ENCODE data around the gene LCE3B. TPM values are rescaled to one million over a fixed set of nuclear protein-coding genes. Genes with fewer than 3 reads are reported as not detected.

LCE3B gene
- total and polyA plus RNA-seq, 4 donors = not detected

GRCh38 chr1:152643945-152644344, 30.3 kb downstream of the LCE3B start:
- Histone ChIP-seq H3K27me3 (ENCODE audit: control insufficient read depth in 4 of 4, insufficient read depth in 4 of 4, low read length in 3 of 4) (no peaks in the 10 kb centered on the region), H3K9me3 (ENCODE audit: control insufficient read depth in 4 of 4, low read length in 3 of 4) (peaks cover 0 to 3% (median 0%) of the 10 kb centered on the region in 4 donors), H3K9ac (ENCODE audit: low read depth in 1 of 2, low read length in 2 of 2) (no peak overlapping the region), H3K27ac (ENCODE audit: low read depth in 1 of 2, low read length in 2 of 2) (no peak overlapping the region), H3K4me1 (ENCODE audit: control insufficient read depth in 4 of 4, insufficient read depth in 4 of 4, low read length in 3 of 4) (no peaks in the 10 kb centered on the region), H3K4me3 (ENCODE audit: low read depth in 1 of 3, low read length in 3 of 3) (no peak overlapping the region), H3K36me3 (ENCODE audit: control insufficient read depth in 4 of 4, insufficient read depth in 3 of 4, low read depth in 1 of 4, low read length in 3 of 4) (no peaks in the 10 kb centered on the region)
- TF ChIP-seq RAD21 (IDR thresholded peaks at IDR 0.05) (no peak), RXRA (IDR thresholded peaks at IDR 0.05) (no peak), YY1 (IDR thresholded peaks at IDR 0.05) (no peak), EGR1 (IDR thresholded peaks at IDR 0.05; ENCODE audit: low read depth in 2 of 2) (no peak), HNF4A (conservative IDR thresholded peaks at IDR 0.05) (no peak), GABPA (IDR thresholded peaks at IDR 0.05 in 1 of 2, conservative IDR thresholded peaks at IDR 0.05 in 1 of 2) (no peak), NR2F2 (IDR thresholded peaks at IDR 0.05) (no peak), MAX (IDR thresholded peaks at IDR 0.05) (no peak), FOXA2 (IDR thresholded peaks at IDR 0.05) (no peak), HNF4G (IDR thresholded peaks at IDR 0.05) (no peak), JUND (IDR thresholded peaks at IDR 0.05) (no peak)
- TF ChIP-seq, protein P1, sequence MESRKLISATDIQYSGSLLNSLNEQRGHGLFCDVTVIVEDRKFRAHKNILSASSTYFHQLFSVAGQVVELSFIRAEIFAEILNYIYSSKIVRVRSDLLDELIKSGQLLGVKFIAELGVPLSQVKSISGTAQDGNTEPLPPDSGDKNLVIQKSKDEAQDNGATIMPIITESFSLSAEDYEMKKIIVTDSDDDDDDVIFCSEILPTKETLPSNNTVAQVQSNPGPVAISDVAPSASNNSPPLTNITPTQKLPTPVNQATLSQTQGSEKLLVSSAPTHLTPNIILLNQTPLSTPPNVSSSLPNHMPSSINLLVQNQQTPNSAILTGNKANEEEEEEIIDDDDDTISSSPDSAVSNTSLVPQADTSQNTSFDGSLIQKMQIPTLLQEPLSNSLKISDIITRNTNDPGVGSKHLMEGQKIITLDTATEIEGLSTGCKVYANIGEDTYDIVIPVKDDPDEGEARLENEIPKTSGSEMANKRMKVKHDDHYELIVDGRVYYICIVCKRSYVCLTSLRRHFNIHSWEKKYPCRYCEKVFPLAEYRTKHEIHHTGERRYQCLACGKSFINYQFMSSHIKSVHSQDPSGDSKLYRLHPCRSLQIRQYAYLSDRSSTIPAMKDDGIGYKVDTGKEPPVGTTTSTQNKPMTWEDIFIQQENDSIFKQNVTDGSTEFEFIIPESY (IDR thresholded peaks at IDR 0.05) = no peak
- TF ChIP-seq, protein P2, sequence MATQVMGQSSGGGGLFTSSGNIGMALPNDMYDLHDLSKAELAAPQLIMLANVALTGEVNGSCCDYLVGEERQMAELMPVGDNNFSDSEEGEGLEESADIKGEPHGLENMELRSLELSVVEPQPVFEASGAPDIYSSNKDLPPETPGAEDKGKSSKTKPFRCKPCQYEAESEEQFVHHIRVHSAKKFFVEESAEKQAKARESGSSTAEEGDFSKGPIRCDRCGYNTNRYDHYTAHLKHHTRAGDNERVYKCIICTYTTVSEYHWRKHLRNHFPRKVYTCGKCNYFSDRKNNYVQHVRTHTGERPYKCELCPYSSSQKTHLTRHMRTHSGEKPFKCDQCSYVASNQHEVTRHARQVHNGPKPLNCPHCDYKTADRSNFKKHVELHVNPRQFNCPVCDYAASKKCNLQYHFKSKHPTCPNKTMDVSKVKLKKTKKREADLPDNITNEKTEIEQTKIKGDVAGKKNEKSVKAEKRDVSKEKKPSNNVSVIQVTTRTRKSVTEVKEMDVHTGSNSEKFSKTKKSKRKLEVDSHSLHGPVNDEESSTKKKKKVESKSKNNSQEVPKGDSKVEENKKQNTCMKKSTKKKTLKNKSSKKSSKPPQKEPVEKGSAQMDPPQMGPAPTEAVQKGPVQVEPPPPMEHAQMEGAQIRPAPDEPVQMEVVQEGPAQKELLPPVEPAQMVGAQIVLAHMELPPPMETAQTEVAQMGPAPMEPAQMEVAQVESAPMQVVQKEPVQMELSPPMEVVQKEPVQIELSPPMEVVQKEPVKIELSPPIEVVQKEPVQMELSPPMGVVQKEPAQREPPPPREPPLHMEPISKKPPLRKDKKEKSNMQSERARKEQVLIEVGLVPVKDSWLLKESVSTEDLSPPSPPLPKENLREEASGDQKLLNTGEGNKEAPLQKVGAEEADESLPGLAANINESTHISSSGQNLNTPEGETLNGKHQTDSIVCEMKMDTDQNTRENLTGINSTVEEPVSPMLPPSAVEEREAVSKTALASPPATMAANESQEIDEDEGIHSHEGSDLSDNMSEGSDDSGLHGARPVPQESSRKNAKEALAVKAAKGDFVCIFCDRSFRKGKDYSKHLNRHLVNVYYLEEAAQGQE (IDR thresholded peaks at IDR 0.05) = no peak
- 65% methylated on average over 3 of the region's 3 CpGs for WGBS
- DNase-seq (ENCODE audit: low spot score) = no peak

DNA sequence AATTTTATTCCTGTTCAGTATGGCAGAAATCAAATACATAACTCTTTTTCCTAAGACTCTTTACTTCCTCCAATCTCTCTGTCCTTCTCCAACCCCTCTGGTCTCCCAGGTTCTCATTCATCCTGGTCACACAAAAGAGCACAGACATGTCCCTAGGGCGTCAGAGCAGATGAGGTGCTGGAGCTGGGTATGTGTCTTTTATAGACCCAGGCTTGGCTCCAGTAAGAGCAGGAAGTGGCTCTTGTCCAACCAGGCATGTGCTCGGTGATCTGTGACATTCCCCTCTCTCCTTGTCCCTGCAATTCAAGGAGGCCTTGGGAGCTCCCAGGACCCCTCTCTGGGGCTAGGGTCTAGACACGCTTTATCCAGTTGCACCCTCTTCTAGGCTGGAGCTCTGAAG, 31.5 kb downstream of the LCE3B start:
- 59% methylated on average over 3 of the region's 3 CpGs for WGBS
- H3K9me3 ChIP-seq (ENCODE audit: control insufficient read depth in 4 of 4, low read length in 3 of 4) = no peaks in the 10 kb centered on the region
- no peak overlapping the region for H3K9ac ChIP-seq (ENCODE audit: low read depth in 1 of 2, low read length in 2 of 2)
- no peak overlapping the region for H3K27ac ChIP-seq (ENCODE audit: low read depth in 1 of 2, low read length in 2 of 2)
- no peak overlapping the region for H3K4me3 ChIP-seq (ENCODE audit: low read depth in 1 of 3, low read length in 3 of 3)
- DNase-seq (ENCODE audit: low spot score) = no peak
- H3K36me3 ChIP-seq (ENCODE audit: control insufficient read depth in 4 of 4, insufficient read depth in 3 of 4, low read depth in 1 of 4, low read length in 3 of 4) = no peaks in the 10 kb centered on the region
- no peaks in the 10 kb centered on the region for H3K27me3 ChIP-seq (ENCODE audit: control insufficient read depth in 4 of 4, insufficient read depth in 4 of 4, low read length in 3 of 4)
- H3K4me1 ChIP-seq (ENCODE audit: control insufficient read depth in 4 of 4, insufficient read depth in 4 of 4, low read length in 3 of 4) = no peaks in the 10 kb centered on the region
- TF ChIP-seq HNF4G (IDR thresholded peaks at IDR 0.05) (no peak), RAD21 (IDR thresholded peaks at IDR 0.05) (no peak), YY1 (IDR thresholded peaks at IDR 0.05) (no peak), RXRA (IDR thresholded peaks at IDR 0.05) (no peak), GABPA (IDR thresholded peaks at IDR 0.05 in 1 of 2, conservative IDR thresholded peaks at IDR 0.05 in 1 of 2) (no peak), SP1 (IDR thresholded peaks at IDR 0.05) (no peak), MAX (IDR thresholded peaks at IDR 0.05) (no peak), FOXA2 (IDR thresholded peaks at IDR 0.05) (no peak), TAF1 (conservative IDR thresholded peaks at IDR 0.05) (no peak), HNF4A (conservative IDR thresholded peaks at IDR 0.05) (no peak), ATF3 (IDR thresholded peaks at IDR 0.05) (no peak), NR2F2 (IDR thresholded peaks at IDR 0.05) (no peak), EGR1 (IDR thresholded peaks at IDR 0.05; ENCODE audit: low read depth in 2 of 2) (no peak)
- TF ChIP-seq, protein P3, sequence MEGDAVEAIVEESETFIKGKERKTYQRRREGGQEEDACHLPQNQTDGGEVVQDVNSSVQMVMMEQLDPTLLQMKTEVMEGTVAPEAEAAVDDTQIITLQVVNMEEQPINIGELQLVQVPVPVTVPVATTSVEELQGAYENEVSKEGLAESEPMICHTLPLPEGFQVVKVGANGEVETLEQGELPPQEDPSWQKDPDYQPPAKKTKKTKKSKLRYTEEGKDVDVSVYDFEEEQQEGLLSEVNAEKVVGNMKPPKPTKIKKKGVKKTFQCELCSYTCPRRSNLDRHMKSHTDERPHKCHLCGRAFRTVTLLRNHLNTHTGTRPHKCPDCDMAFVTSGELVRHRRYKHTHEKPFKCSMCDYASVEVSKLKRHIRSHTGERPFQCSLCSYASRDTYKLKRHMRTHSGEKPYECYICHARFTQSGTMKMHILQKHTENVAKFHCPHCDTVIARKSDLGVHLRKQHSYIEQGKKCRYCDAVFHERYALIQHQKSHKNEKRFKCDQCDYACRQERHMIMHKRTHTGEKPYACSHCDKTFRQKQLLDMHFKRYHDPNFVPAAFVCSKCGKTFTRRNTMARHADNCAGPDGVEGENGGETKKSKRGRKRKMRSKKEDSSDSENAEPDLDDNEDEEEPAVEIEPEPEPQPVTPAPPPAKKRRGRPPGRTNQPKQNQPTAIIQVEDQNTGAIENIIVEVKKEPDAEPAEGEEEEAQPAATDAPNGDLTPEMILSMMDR (IDR thresholded peaks at IDR 0.05; ENCODE audit: low read depth, low read length, missing input control) = no peak
- TF ChIP-seq, protein P2 (IDR thresholded peaks at IDR 0.05) = no peak
- TF ChIP-seq, protein P1 (IDR thresholded peaks at IDR 0.05) = no peak
